HG03520 (cell line): ENCODE results near the gene GPX7.

ENCODE experiments used
- ATAC-seq: cut with Tn5 transposase; IDR thresholded peaks from one replicate; pipeline ENCODE4 v1.9.1; 2021; ENCODE audit warnings: mild to moderate bottlenecking, moderate library complexity; ENCODE audit not compliant: unreplicated experiment

Gene GPX7

DNA sequence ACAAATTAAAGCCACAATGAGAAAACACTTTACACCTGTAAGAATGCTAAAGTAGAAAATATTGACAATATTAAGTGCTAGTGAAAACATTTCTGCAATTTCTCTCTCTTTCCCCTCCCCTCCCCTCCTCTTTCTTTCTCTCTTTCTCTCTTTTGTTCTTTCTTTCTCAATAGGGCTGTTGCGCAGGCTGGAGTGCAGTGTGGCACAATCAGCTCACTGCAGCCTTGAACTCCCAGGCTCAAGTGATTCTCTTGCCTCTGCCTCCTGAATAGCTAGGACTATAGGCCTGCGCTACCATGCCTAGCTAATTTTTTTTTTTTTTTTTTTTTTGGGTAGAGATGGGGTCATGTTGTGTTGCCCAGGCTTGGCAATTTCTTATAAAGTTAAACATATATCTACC lies 24.9 kb downstream of the GPX7 start:
- no peak for ATAC-seq

DNA sequence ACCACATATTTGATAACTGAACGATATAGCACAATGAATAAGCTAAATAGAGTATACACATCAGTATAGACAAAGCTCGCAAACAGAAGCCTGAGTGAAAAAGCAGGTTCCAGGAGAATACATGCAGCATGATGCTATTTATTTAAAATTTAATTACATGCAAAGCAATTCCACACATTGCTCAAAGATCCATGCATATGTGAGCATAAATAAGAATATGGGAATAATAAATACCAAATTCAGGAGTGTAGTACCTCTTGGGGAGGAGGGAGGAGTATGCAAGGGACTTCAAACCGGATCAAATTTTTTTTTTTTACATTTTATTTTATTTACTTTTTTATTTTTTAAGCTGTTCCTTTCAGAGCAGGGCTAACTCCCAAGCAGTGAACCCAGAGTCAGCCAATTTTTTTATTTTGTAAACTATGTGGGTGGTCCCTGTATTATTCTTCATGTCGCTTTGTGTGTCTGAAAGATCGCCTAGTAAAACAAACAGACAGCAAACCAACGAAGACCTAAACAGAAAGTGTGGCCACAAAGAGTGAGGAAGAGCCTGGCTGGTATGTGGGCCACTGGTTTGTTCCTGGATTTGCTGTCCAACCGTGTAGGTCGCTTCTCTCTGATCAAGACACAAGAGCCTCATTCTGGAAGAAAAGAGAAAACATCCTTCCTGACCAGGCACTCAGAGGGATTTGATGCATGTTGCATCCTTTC lies 26.6 kb downstream of the GPX7 start:
- ATAC-seq, result no peak

DNA sequence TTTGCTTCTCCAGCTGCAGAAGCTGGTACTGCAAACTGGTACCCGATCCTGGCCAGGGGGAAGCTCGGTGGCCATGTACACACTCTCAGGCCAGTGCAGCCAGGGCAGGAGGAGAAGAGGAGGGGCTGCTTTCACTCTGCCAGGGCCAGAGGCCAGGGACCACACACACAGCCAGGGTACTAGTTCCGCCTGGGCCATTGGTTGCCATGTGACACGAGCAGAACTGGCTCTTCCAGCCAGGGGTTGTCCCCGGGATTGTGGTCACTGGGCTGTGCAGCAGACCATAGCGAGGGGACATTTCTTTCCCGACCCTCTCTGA lies 27.1 kb downstream of the GPX7 start:
- no peak for ATAC-seq

DNA sequence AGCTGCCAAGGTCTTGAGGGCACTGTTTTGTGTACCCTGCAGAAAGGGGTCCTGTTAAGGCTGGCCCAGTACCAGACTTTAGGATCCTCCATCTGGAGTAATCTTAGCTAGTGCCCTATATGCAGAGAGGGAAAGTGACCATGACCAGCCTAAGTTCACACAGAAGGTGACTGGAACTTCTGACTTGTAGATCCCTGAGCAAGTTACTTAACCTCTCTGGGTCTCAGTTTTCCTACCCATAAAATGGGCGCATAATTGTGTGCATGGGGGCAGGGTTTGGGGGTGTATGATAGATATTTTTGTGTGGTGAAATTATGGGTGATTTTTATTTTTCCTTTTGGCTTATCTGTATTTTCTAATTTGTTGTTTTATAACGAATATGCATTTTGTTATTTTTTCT lies 27.5 kb downstream of the GPX7 start:
- ATAC-seq, result no peak

DNA sequence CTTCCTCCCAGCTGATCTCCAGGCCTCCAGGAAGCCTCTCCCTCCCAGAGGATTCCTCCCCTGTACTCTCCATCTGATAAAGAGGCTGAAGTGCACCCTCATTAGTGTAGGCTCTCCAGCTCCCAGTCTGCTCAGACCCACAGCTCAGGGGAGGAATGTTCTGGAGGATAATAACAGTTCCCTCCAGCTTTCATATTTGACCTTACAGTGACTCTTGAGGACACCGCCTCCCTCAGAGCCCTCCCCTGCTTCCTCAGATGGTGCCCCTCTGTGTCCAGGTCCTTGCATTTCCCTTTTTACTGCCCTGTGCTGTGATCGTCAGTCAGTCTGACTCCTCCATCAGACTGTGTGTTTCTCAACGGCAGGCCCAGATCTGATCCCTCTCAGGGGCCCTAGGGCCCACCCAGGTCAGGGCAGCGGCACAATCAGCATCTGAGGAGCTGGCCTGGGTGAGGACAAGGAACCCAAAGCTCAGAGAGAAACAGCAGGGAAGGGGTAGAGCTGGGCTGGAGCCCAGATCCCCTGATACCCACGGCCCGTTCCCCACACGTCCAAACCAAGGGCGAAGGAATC lies 29.7 kb downstream of the GPX7 start:
- no peak for ATAC-seq

DNA sequence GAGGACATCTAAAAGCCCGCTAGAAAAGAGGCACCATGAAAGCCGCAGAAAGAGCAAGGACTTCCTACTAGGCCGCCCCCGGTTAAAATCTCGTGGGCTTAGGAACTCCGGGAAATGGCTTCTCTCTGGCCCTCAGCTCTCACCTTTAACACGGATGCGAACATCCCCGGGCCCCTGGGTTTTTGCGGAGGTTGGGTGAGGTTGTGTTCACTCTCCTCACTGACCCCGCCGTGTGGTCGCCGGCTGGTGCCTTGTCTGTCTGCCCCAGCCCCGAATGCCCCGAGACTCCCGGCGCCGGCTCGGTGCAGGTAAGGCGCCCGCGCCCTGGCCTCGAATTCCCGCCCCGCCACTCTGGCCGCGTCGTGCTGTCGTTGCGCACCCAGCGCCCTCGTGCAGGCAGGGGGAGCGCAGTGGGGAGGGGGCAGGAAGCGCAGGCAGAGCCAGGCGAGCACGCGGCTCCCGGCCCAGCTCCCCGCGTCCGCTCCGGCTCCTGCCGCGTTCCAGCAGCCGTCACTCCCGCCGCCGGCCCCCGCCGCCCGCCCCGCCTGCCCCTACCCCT lies 30.6 kb downstream of the GPX7 start, which contains the start of gene SHISAL2A:
TSS of gene SHISAL2A (plus strand) at position 437 of the 559 bp plus-strand sequence. CDS start 326 bp downstream, outside the sequence.
- no peak for ATAC-seq

DNA sequence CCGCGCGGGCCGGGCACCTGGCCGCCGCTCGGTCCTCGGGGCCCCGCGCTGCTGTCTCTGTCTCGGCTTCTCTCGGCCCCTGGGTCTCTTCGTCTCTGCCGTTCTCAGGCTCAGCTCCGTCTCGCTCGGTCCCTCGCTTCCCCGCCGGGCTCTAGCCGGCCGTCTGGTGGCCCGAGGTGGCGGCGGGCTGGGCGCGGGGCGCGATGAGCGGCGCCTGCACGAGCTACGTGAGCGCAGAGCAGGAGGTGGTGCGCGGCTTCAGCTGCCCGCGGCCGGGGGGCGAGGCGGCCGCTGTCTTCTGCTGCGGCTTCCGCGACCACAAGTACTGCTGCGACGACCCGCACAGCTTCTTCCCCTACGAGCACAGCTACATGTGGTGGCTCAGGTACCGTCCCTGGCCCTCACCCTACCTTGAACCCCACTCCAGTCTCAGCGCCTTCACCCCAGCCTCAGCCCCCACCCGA lies 31.2 kb downstream of the GPX7 start:
- ATAC-seq, result no peak

DNA sequence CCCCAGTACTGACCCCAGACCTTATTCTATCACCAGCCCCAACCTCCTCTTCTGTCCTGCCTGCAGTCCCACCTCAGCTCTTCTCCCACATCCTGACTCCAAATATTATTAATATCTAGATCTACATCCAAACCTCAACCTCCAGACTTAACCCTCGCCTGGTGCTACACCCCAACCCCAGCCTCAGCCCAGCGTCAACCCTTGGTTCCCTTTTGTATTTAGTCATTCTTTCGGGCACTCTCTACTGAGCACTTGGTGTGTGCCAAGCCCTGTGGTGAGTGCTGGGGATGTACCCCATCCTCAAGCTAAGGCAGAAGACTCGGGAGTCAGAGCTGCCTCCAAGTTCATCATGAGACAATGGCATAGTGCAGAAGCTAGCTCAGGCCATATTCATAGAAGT lies 31.9 kb downstream of the GPX7 start:
- ATAC-seq, result no peak

DNA sequence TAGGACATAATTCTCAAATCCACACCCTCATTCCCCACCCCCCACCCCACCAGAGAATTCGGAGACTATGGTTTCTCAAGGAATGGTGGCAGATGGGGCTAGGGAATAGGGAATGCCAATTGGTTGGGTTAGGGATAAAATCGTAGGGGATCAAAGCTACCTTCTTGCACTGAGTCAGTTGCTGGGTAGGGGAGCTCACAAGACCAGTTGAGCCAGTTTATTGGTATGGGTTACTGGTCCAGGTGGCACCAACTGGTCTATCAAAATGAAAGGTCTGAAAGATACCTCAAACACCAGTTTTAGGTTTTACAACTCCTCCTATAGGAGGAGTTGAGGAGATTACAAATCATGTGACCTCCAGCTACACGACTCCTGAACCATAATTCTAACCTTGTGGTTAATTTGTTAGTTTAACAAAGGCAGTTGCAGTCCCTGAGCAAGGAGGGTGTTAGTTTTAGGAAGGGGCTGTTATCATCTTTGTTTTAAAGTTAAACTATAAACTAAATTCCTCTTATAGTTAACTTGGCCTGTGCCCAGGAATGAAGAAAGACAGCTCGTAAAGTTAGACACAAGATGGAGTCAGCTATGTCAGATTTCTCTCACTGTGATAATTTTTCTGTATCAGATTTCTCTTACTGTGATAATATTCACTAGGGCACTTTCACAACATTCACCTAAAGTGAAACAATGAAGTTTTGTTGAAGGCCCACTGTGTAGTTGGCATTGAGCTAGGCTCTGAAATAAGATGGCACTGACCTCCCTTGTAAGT lies 33.3 kb downstream of the GPX7 start:
- ATAC-seq, result no peak

DNA sequence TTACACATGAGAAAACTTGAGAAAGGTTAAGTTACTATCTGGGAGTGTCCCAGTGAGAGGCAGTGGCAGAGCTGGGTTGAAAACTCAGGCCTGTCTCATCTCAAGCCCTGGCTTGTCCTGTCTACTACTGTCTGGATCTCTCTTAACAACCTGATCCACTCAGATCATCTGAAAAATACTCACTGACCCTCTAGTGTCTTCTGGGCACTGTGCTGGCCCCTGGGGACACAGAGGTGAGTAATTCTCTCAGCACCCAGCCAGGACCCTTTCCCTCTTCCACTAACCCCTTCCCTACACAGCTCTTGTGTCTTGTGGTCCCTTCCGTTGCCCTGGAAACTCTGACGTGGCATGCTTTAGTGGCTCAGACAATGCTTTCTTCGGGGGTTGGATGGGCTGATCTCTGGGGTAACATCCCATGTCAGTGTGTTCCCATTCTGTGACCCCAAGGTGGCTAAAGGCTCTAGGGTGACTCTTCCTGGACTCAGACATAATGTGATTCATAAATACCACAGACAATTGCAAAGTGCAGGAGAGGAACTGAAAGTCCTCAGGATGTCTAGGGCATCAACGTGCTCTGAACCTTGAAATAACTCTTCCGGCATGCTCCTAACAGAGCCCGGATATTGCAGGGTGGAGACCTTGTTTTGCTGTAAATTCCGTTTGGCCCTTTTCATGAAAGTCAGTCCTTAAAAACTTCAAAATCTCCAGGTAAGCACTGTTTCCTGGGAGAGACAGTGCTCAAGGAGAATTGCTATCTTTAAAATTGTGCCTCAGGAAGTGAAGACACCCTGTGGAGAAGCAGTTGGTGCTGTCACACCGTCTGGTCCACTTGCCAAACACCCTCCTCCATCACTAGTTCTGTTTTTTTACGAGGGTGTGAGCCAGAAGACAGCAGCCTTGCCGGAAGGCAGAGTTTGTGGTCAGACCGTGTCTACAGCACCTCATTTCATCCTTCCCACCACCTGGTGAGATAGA lies 34.8 kb downstream of the GPX7 start:
- ATAC-seq, result peak; percentile 70

DNA sequence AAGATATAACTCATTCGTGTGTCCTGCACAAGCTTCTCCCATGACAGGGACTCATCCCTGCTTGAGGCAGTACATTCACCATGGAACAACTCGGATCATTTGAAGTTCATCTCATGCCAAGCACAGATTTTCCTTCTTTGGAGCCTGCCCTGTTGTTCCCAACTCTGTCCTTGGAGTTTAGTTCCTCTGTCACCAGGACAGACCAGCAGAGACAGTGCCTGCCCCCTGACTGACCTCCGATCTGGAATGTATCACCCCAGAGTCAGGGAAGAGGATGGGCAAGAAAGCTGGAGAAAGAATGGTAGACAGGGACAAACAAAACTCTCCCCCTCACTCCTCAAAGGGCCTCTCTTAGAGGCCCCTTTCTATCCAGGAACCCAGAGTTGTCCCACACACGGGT lies 35.8 kb downstream of the GPX7 start:
- no peak for ATAC-seq

DNA sequence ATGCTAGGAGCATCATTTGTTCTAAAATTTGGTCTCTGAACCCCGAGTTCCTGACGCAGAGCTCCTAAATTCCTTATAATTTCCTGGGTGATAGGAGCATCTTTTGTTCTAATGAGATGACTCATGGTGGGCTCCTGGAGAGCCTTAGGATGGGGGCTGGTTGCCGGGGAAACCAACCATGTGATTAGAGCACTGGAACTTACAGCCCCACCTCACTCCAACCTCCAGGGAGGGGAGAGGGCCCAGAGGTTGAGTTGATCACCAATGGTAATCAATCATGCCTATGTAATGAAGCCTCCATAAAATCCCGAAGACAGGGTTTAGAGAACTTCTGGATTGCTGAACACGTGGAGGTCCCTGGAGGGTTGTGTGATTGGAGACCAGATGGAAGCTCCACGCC lies 38.5 kb downstream of the GPX7 start:
- no peak for ATAC-seq

DNA sequence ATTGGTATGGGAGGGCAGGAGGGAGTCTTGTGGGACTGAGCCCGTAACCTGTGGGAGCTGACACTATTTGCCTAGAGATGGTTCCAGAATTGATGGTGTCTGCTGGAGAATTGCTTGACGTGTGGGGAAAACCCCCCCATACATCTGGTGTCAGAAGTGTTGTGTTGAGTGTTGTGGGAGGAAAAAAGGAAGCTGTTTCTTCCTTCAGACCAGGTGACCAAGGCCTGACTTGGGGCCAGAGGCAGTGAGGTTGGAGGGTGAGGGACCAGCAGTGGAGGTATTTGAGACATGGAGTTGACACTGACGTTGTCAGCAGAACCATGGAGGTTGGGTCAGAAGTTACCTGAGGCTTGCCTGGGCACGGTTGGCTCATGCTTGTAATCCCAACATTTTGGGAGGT lies 39.1 kb downstream of the GPX7 start:
- no peak for ATAC-seq

DNA sequence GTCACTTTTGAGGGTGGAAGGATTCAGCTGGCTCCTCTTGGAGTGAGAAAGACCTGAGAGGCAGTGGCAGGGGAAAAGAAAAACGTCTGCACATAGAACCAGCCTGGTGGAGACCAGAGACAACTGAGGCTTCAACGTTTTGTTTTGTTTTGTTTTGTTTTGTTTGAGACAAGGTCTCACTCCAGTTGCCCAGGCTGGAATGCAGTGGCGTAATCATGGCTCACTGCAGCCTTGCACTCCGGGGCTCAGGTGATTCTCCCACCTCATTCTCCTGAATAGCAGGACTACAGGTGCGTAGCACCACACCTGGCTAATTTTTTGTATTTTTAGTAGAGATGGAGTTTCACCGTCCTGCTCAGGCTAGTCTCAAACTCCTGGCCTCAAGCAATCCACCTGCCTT lies 43.1 kb downstream of the GPX7 start:
- no peak for ATAC-seq

DNA sequence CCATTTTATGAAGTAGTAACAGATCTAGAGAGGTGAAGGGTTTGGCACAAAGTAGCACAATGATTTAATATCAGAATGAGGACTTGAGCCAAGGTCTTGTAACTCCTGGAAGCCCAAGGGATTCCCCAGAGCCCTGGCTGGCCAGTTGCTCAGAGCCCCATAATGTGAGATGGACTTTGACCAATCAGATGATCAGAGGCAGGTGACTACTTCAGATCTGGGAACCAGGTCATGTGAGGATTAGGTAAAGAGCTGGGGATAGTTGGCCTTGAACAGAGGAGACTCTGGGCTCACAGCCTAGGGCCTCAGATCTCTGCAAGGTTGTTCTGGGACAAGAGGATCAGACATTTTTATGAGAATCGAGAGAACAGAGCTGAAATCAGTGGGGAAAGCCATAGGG lies 49.7 kb downstream of the GPX7 start:
- ATAC-seq, result no peak

DNA sequence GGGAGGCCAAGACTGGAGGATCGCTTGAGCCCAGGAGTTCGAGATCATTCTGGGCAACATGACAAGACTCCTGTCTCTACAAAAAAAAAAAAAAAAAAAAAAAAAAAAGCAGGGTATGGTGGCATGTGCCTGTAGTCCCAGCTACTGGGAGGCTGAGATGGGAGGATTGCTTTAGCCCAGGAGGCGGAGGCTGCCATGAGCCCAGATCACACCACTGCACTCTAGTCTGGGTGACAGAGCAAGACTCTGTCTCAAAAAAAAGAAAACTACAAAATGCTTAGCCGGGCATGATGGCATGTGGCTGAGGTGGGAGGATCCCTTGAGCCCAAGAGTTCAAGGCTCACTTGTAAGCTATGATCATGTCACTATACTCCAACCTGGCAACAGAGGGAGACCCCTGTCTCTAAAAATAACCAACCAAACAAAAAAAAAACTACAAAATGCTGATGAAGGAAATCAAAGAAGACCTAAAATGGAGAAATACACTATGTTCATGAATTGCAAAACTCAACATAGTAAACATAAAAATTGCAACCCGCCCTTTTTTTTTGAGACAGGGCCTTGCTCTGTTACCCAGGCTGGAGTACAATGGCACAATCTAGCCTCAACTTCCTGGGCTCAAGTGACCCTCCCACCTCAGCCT lies 51.2 kb downstream of the GPX7 start:
- no peak for ATAC-seq

DNA sequence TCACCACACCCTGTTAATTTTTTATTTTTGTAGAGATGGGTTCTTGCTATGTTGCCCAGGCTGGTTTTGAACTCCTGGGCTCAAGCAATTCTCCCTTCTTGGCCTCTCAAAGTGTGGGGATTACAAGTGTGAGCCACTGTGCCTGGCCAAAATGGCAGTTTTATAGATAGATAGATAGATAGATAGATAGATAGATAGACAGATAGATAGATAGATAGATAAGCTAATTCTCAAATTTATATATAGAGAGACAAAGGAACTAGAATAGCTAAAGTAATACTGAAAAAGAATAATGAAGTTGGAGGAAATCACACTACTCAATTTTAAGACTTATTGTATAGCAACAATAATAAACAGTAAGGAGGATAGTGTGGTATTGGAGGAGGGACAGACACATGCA lies 51.9 kb downstream of the GPX7 start:
- no peak for ATAC-seq

DNA sequence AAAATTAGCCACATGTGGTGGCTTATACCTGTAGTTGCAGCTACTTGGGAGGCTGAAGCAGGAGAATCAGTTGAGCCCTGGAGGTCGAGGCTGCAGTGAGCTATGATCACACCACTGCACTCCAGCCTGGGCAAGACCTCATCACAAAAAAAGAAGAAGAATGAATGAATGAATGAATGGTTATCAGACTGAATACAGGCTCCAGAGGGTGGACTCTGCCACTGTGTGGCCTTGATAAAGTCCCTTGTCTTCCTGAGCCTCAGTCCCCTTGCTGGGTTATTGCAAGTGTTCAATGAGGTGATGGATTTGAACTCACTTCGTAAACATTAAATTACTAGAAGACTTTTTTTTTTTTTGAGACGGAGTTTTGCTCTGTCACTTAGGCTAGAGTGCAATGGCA lies 55.5 kb downstream of the GPX7 start:
- no peak for ATAC-seq
